Mucosa of descending colon (tissue), 3 donors: ENCODE data around the gene NEB. TPM values are rescaled to one million over a fixed set of nuclear protein-coding genes. Genes with fewer than 3 reads are reported as not detected.
A peak's percentile ranks its signal among the peaks of the same experiment; 100 is the strongest.

Source experiments
- ATAC-seq: fragments of 200-7000 bp; cut with Tn5 transposase; one replicate; pipeline ENCODE4 v1.9.1; 2020; ENCODE audit warnings: mild to moderate bottlenecking, moderate library complexity
- DNase-seq, 3 donors: peaks; one replicate each; pipeline ENCODE4 v3.0.0-alpha.2; 2020
- H3K36me3 ChIP-seq: fragments of 200-600 bp; one replicate; pipeline ENCODE4 v1.8.0; 2021; ENCODE audit warnings: low read depth, mild to moderate bottlenecking
- H3K4me1 ChIP-seq: fragments of 200-600 bp; one replicate; pipeline ENCODE4 v1.8.0; 2021; ENCODE audit warnings: low read depth, mild to moderate bottlenecking
- H3K4me3 ChIP-seq: fragments of 200-600 bp; one replicate; pipeline ENCODE4 v1.8.0; 2021; ENCODE audit warnings: mild to moderate bottlenecking
- H3K9me3 ChIP-seq: fragments of 200-600 bp; one replicate; pipeline ENCODE4 v1.8.0; 2021; ENCODE audit warnings: mild to moderate bottlenecking
- CTCF ChIP-seq: fragments of 200-600 bp; IDR thresholded peaks from one replicate; pipeline ENCODE4 v1.8.0; 2022; ENCODE audit warnings: antibody characterized with exemption, mild to moderate bottlenecking
- intact Hi-C, 2 donors: fragments of 100-400 bp; cut with DNase I in 1 of 2; cut with micrococcal nuclease in 1 of 2; formaldehyde crosslinking; loops; one replicate each; pipeline versions ENCODE4 v1.11.0 to v1.11.1; 2022; cut with DNase I, micrococcal nuclease
- total RNA-seq, 3 donors: library from RNA; stranded (reverse); fragmentation: NEBNext Ultra II Directional in 2 of 3; extraction: Animal tissue kit (Norgen Biotek cat#: 25700) in 2 of 3; gene quantifications; one replicate each; pipeline versions ENCODE4 v1.2.1 to v1.2.4, GENCODE V29; 2021 to 2023
- donor health status: DM: no; HTN: no; CAD: no; lungs with moderate emphysema.
- donor health status: DM: no; HTN: no; CAD: no.
- donor health status: DM: no; HTN: yes; CAD: no.

NEB gene
- total RNA-seq, 3 donors from 2014 or later = 0.54 to 1.1 (median 0.82) TPM

GRCh38 chr2:151771599-151772358 lies 37.5 kb upstream of the NEB start:
- Histone ChIP-seq H3K9me3 (no peaks in the 10 kb centered on the region), H3K36me3 (no peaks in the 10 kb centered on the region), H3K4me3 (no peak overlapping the region), H3K4me1 (no peaks in the 10 kb centered on the region)
- intact Hi-C loops = no loop called here
- ATAC-seq = peak; percentile 82
- TF ChIP-seq CTCF = no peak
- peak in 2 of 3 donors; percentile 10 to 54 for DNase-seq

GRCh38 chr2:151770995-151771394 lies 36.7 kb upstream of the NEB start:
- intact Hi-C loops = no loop called here
- DNase-seq (no peak), ATAC-seq (no peak)
- TF ChIP-seq CTCF = no peak
- H3K36me3 ChIP-seq = no peaks in the 10 kb centered on the region
- H3K9me3 ChIP-seq = no peaks in the 10 kb centered on the region
- H3K4me3 ChIP-seq = no peak overlapping the region
- H3K4me1 ChIP-seq = no peaks in the 10 kb centered on the region

- Histone ChIP-seq H3K4me1 (no peaks in the 10 kb centered on the region), H3K36me3 (no peaks in the 10 kb centered on the region), H3K9me3 (no peaks in the 10 kb centered on the region), H3K4me3 (no peak overlapping the region)
- intact Hi-C loops = no loop called here
- DNase-seq = no peak
- ATAC-seq = no peak
- TF ChIP-seq CTCF = no peak
These were observed 35.3 kb upstream of the NEB start for GRCh38 chr2:151769606-151770005.

GRCh38 chr2:151767536-151767935 lies 33.3 kb upstream of the NEB start:
- no peaks in the 10 kb centered on the region for H3K4me1 ChIP-seq
- no peak for TF ChIP-seq CTCF
- no peaks in the 10 kb centered on the region for H3K36me3 ChIP-seq
- no peaks in the 10 kb centered on the region for H3K9me3 ChIP-seq
- DNase-seq = no peak
- intact Hi-C loops = no loop called here
- ATAC-seq = no peak
- no peak overlapping the region for H3K4me3 ChIP-seq

- intact Hi-C loops = no loop called here
- Histone ChIP-seq H3K4me3 (no peak overlapping the region), H3K36me3 (no peaks in the 10 kb centered on the region), H3K9me3 (no peaks in the 10 kb centered on the region), H3K4me1 (no peaks in the 10 kb centered on the region)
- DNase-seq (no peak), ATAC-seq (peak; percentile 52)
- TF ChIP-seq CTCF = no peak
These were observed 32.3 kb upstream of the NEB start for GRCh38 chr2:151766437-151767153.
